ENCODE data around the gene FGF7.
"Not testable (repeated sequence)": the region's sequence is repeated elsewhere in the genome, so short reads cannot be mapped to it uniquely, and the experiment has no call there.

Gene FGF7

DNA sequence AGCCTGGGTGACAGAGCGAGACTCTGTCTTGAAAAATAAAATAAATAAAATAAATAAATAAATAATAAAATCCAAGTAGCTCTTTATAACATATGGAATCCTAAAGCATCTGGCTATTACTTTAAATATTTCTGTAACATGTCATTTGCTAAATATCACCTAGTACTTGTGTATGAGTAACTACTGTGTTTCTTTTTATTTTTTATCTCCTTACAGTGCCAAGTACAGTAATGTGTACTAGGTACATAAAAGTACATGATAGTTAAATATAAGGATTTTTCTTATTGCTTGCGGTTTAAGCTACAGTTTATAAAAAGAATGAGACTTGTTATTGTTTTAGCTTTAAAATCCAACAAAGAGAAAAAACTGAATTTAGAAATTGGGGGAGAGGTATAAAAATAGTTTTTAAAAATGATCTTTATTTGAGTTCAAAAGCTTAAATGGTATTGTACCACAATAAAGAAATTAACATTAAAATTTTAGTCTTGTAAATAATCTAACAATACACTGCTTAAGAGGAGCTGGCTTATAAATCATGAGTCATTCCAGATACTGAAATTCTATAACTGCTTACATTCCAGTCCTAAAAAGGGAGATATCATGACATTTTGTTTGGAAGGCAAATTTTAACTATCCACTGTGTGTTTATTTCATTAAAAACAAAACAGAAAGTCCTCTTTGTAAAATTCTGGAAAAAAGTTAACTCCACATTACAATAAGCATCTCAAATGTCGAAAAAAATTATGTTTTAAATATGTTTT is 73.1 kb downstream of the FGF7 start:
- no peak for DNase-seq

DNA sequence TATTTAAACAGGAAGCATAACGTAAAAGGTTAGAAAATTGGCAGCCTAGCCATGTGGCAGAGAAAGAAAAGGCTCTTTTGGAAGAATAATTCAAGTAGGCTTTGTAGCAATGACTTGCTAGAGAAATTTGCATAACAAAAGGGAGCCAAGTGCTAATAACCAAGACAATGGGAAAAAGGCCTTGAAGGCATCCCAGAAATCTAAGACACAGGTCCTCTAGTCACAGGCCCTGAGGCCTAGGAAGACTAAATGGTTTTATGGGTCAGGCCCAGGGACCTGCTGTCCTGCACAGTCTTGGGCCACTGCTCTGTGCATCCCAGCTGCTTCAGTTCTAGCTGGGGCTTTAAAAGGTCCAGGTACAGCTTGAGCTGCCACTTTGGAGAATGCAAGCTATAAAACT is 78.5 kb downstream of the FGF7 start:
- no peak for DNase-seq

DNA sequence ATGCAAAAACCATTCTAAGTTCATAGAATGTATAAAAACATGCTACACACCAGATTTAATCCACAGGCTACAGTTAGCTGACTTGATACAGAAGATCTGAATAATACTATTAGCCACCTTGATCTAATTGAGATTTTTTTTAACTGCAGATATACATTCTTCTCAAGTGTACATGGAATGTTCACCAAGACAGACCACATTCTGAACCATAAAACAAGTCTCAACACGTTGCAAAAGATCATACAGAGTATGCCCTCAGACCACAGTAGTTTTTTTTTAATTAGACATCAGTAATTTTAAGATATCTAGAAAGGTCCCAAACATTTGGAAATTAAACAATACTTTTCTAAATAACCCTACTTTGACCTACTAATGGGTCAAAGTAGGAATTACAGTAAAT is 83.3 kb downstream of the FGF7 start:
- no peak for DNase-seq

DNA sequence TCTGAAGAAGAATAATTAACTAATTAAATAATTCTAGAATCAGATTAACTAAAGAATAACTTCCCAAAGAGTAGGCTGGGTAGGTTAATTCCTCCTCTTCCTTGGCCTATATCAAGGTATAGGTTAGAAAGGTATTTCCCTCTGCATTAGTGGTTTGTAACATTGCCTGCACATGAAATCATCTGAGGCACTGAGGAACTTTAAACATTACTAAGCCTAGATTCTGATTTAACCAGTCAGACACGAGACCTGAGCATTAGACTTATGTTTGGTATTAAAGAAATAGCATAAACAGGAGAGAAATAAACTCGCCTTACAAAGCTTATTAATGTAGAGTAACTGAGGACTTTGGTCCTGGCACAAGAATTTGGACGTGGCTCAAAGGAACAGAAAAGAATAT is 84.2 kb downstream of the FGF7 start:
- no peak for DNase-seq

DNA sequence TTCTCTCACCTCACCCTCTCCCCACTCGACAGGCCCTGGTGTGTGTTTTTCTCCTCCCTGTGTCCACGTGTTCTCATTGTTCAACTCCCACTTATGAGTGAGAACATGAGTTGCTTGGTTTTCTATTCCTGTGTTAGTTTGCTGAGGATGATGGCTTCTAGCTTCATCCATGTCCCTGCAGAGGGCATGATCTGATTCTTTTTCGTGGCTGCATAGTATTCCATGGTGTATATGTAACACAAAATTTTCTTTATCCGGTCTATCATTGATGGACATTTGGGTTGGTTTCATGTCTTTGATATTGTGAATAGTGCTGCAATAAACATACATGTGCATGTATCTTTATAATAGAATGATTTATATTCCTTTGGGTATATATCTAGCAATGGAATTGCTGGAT is 89.7 kb downstream of the FGF7 start:
- DNase-seq = not testable (repeated sequence)

DNA sequence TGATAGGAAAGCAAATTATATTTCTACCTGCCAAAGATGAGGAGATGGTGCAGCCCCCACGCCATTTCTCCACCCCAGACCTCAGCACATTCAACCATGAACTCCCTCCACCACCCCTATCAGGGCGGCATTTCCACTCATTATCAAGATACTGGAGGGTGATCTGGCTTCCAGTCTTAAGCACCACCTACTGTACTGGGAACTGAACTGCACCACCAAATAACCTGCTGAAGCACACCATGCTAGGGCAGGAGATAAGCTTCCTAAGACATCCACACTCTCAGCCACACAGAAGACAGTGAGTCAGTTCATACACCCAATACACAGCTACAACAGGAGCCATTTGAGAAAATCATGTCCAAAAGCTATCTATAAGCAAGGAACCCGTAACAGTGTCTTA is 98.8 kb downstream of the FGF7 start:
- no peak for DNase-seq

DNA sequence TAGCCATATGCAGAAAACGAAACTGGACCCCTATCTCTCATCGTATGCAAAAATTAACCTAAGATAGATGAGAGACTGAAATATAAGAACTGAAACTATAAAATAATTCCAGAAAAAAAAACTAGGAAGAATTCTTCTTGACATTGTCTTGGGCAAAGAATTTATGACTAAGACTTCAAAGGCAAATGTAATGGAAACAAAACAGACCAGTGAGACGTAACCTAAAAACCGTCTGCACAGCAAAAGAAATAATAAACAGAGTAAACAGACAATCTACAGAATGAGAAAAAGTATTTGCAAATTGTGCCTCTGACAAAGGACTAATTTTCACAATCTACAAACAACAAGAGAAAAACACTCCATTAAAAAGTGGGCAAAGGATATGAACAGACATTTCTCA is 105.2 kb downstream of the FGF7 start:
- no peak for DNase-seq

DNA sequence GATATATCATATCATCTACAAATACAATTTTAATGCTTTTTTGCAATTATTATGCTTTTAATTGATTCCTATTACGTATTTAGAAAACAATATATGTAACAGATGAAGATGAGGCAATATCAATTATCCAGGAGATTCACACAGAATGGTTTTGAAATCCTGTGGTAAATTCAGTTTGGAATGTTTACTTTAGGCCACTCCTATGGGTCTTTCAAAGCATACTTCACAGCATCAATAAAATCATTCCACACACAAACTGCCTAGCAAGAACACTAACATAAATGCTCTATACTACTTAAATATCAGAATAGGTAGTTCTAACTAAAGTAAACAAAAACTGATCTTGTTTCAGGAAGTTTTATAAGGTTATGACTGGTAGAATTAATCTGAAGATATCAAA is 107.0 kb downstream of the FGF7 start:
- no peak for DNase-seq

Measured in NCI-H748 treated with DMSO at 0.1 percent for 48 hours (cell line).